ENCODE results near the gene ACKR2.

ACKR2 gene

GRCh38 chr3:42829628-42830436 is 20.6 kb downstream of the ACKR2 start:
- DNase-seq (ENCODE audit: low read depth), result no peak

- DNase-seq (ENCODE audit: low read depth), result no peak
Measured at GRCh38 chr3:42830437-42831320, 21.4 kb downstream of the ACKR2 start.

- DNase-seq (ENCODE audit: low read depth), result peak; percentile 54
Measured at GRCh38 chr3:42831321-42831713, 22.1 kb downstream of the ACKR2 start.

- DNase-seq (ENCODE audit: low read depth), result no peak
Measured at GRCh38 chr3:42836150-42837123, 27.2 kb downstream of the ACKR2 start.

GRCh38 chr3:42838571-42838970 is 29.3 kb downstream of the ACKR2 start:
- no peak for DNase-seq (ENCODE audit: low read depth)

- DNase-seq (ENCODE audit: low read depth), result no peak
Measured at GRCh38 chr3:42839616-42840015, 30.4 kb downstream of the ACKR2 start.

- DNase-seq (ENCODE audit: low read depth), result no peak
Measured at GRCh38 chr3:42841332-42841731, 32.1 kb downstream of the ACKR2 start.

GRCh38 chr3:42843713-42844411 is 34.6 kb downstream of the ACKR2 start:
- no peak for DNase-seq (ENCODE audit: low read depth)

GRCh38 chr3:42844412-42844713 is 35.1 kb downstream of the ACKR2 start:
- DNase-seq (ENCODE audit: low read depth), result no peak

- no peak for DNase-seq (ENCODE audit: low read depth)
Measured at GRCh38 chr3:42844815-42845214, 35.6 kb downstream of the ACKR2 start.

- no peak for DNase-seq (ENCODE audit: low read depth)
Measured at GRCh38 chr3:42846685-42847522, 37.7 kb downstream of the ACKR2 start.

- no peak for DNase-seq (ENCODE audit: low read depth)
Measured at GRCh38 chr3:42847731-42848130, 38.5 kb downstream of the ACKR2 start.

GRCh38 chr3:42849017-42849416 is 39.8 kb downstream of the ACKR2 start:
- no peak for DNase-seq (ENCODE audit: low read depth)

- DNase-seq (ENCODE audit: low read depth), result no peak
Measured at GRCh38 chr3:42850263-42850662, 41.0 kb downstream of the ACKR2 start.

GRCh38 chr3:42851228-42851834 is 42.1 kb downstream of the ACKR2 start:
- no peak for DNase-seq (ENCODE audit: low read depth)

- no peak for DNase-seq (ENCODE audit: low read depth)
Measured at GRCh38 chr3:42852441-42852840, 43.2 kb downstream of the ACKR2 start.

GRCh38 chr3:42853056-42853455 is 43.8 kb downstream of the ACKR2 start:
- DNase-seq (ENCODE audit: low read depth), result no peak

- no peak for DNase-seq (ENCODE audit: low read depth)
Measured at GRCh38 chr3:42853739-42854302, 44.6 kb downstream of the ACKR2 start.

GRCh38 chr3:42855219-42855546 is 45.9 kb downstream of the ACKR2 start:
- DNase-seq (ENCODE audit: low read depth), result no peak

All from activated gamma-delta T cell treated with anti-CD3 and anti-CD28 coated beads, Interleukin-2, amount 50 U/mL, for 16 hours (primary cell).